HG03342 (cell line): ENCODE data around the gene CEPT1.
"Not testable (repeated sequence)": the region's sequence is repeated elsewhere in the genome, so short reads cannot be mapped to it uniquely, and the experiment has no call there.

ENCODE experiments used
- ATAC-seq: cut with Tn5 transposase; IDR thresholded peaks from one replicate; pipeline ENCODE4 v1.9.1; 2021; ENCODE audit warnings: mild to moderate bottlenecking, moderate library complexity; ENCODE audit not compliant: unreplicated experiment

CEPT1 gene

GRCh38 chr1:111139956-111140679, at the start of gene CEPT1, which contains the start of gene DRAM2:
Gene CEPT1, plus strand, starts transcription at chr1:111140223. Its CDS starts 7,492 bp downstream, at chr1:111147715.
Gene DRAM2, minus strand, starts transcription at chr1:111140093. Its CDS starts 8,539 bp downstream, at chr1:111131554.
- peak; percentile 64 for ATAC-seq

- not testable (repeated sequence) for ATAC-seq
Measured at GRCh38 chr1:111095421-111095820, 44.6 kb upstream of the CEPT1 start.

- ATAC-seq = no peak
Measured at GRCh38 chr1:111097356-111098099, 42.5 kb upstream of the CEPT1 start.

GRCh38 chr1:111099289-111099688, 40.7 kb upstream of the CEPT1 start:
- ATAC-seq = no peak

- ATAC-seq = no peak
Measured at GRCh38 chr1:111101854-111102642, 38.0 kb upstream of the CEPT1 start.

GRCh38 chr1:111104981-111105380, 35.0 kb upstream of the CEPT1 start:
- no peak for ATAC-seq

GRCh38 chr1:111110197-111110899, 29.7 kb upstream of the CEPT1 start:
- ATAC-seq = no peak

- no peak for ATAC-seq
Measured at GRCh38 chr1:111116496-111116895, 23.5 kb upstream of the CEPT1 start.

GRCh38 chr1:111126354-111126753, 13.7 kb upstream of the CEPT1 start:
- no peak for ATAC-seq

- peak; percentile 81 for ATAC-seq
Measured at GRCh38 chr1:111127923-111128643, 11.9 kb upstream of the CEPT1 start.

- no peak for ATAC-seq
Measured at GRCh38 chr1:111129376-111129775, 10.6 kb upstream of the CEPT1 start.

GRCh38 chr1:111131693-111132092, 8.3 kb upstream of the CEPT1 start:
- ATAC-seq = no peak

- ATAC-seq = no peak
Measured at GRCh38 chr1:111133866-111134265, 6.2 kb upstream of the CEPT1 start.

- peak; percentile 53 for ATAC-seq
Measured at GRCh38 chr1:111139324-111139955, 583 bp upstream of the CEPT1 start.

- no peak for ATAC-seq
Measured at GRCh38 chr1:111140680-111140967, 601 bp downstream of the CEPT1 start.

- no peak for ATAC-seq
Measured at GRCh38 chr1:111141245-111142220, 1.5 kb downstream of the CEPT1 start.

- no peak for ATAC-seq
Measured at GRCh38 chr1:111142356-111142975, 2.4 kb downstream of the CEPT1 start.

- no peak for ATAC-seq
Measured at GRCh38 chr1:111145542-111145941, 5.5 kb downstream of the CEPT1 start.
